Activated CD4-positive, alpha-beta T cell treated with anti-CD3 and anti-CD28 coated beads for 24 hours (primary cell): ENCODE data around the gene SWAP70.
A peak's percentile ranks its signal among the peaks of the same experiment; 100 is the strongest.
"Not testable (repeated sequence)": the region's sequence is repeated elsewhere in the genome, so short reads cannot be mapped to it uniquely, and the experiment has no call there.

Experiments used
- DNase-seq, 2 donors: peaks; one replicate each; pipeline ENCODE4 v3.0.0-alpha.2; 2020; ENCODE audit warnings: low read depth in 2 of 2

Gene SWAP70

DNA sequence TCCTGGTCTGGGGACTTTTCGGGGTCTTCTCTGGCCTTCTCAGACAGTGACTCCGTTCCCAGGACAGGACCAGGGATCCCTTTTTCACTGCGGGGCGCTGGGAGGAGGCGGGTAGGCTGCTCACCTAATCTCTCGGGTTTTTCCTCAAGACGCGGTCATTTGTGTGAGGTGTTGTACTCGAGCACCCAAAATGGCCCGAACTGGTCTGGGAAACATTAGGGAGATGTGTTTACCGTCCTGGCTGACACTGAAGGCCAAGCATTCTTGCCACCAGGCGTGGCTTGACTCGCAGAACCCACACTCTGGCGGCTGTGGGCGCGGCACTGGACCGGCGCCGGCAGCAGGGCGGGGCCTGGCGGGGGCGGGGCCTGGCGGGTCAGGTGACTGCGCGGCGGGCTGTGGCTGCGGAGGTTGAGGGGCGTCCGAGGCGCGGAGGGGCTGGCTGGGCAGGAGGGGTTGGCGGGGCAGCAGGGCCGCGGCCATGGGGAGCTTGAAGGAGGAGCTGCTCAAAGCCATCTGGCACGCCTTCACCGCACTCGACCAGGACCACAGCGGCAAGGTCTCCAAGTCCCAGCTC lies at the start of gene SWAP70:
Gene SWAP70, plus strand, starts transcription at position 379 of the 577 bp plus-strand sequence. Its CDS starts 103 bp downstream, at position 482.
- DNase-seq = peak; percentile 67 to 74

DNA sequence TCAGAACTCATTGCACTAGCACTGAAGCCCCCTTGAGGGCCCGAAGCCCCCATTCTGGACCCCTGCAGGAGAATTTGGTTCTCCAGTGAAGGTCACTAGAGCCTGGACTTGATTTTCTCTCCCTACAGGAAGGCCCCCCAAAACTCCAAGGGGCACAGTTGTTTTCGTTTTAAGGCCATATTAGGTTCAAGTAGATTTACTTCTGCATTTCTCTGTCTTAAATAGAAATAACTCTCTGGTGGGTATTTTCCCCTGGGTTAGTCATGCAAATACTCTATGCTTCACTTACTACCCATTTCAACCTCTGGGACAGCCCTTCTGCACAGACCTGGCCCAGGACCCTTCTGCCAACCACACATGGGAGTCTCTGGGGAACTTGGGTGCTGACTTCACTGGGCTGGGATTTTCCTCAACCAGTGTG lies 48.8 kb upstream of the SWAP70 start:
- DNase-seq = no peak

DNA sequence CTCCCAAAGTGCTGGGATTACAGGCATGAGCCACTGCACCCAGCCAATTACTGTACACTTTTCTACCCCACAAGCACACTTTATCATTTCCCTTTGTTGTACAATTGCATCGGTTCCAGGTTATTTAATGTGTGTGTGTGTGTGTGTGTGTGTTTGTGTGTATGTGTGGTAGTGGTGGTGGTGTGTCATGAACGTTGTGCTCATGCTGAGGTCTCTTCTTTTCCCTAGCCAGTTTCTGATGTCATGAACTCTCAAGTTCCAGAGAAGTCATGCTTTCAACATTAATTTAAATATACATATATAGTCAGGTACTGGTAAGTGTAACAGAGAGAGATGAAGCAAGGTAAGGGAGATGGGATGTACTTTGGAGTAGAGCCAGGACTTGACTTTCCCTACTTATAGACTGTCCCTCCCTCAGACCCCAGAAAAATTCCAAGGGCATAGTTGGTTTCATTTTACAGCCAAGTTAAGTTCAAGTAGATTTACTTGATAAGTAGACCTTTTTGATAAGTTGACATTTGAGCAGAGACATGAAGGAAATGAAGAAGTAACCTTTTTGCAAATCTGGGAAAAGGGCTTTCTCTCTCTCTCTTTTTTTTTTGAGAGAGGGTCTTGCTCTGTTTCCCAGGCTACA lies 47.7 kb upstream of the SWAP70 start:
- no peak for DNase-seq

DNA sequence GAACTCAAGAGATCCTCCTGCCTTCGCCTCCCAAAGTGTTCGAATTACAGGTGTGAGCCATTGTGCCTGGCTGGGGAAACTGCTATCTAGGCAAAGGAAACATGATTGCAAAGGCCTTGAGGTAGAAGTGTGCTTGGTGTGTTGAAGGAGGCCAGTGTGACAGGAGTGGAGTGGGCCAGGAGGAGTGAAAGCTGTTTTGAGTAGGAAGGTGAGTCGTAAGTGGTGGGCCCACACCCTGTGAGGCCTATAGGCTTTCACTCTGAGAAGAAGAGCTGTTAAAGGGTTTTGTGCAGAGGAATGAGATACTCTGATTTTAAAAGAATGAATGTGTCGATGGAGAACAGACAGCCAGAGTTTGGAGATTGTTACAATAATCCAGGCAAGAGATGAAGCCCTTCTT lies 47.0 kb upstream of the SWAP70 start:
- no peak for DNase-seq

DNA sequence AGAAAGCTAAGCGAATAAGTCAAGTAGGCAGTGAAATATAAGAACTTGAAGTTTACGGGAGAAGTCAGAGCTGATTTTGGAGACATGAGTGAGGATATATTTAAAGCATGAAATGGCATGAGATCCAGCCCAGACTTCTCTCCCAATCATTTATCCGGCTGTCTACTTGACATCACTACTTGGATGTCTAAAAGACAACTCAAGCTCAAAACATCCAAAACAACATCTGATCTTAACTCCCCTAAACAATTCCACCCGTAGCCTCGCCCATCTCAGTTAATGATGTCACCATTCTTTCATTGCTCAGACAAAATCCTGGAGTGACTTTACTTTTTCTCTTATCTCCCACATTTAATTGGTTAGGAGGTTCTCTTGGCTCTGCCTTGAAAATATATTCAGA lies 45.9 kb upstream of the SWAP70 start:
- DNase-seq = no peak

DNA sequence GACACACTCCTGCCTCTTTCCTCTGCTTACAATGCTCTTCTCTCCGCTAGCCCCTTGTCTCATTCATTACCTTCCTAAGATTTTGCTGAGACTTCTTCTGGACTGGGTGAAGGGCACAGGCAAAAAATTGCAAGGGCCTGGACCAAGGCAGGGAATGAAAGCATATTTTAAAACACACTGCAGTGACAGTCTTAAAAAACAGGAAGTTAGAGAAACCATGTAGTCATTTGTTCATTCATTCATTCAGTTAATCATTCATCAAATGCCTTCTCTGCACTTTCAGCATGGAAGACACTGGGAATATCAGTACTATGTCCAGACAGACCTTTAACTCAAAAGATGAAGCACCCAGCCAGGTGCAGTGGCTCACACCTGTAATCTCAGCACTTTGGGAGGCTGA lies 44.9 kb upstream of the SWAP70 start:
- DNase-seq = no peak

DNA sequence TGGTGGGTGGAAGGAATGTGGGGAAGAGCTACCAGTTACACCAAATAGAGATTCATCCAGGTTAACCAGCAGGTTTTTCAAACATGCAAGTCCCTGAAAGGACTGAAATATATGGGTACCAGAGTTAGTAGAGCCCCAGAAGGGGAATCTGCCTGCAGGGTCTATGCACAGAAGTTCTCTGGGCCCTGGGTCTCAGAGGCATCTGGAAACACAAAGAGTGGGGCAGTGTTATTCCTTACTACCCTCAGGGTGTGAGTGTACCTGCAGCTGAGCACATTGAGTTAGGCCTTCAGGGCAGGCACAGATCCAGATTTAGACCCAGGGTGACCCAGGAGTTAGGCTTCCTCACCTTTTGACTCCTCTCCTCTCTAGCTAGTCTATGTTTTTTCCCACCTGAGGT lies 43.9 kb upstream of the SWAP70 start:
- DNase-seq = no peak

DNA sequence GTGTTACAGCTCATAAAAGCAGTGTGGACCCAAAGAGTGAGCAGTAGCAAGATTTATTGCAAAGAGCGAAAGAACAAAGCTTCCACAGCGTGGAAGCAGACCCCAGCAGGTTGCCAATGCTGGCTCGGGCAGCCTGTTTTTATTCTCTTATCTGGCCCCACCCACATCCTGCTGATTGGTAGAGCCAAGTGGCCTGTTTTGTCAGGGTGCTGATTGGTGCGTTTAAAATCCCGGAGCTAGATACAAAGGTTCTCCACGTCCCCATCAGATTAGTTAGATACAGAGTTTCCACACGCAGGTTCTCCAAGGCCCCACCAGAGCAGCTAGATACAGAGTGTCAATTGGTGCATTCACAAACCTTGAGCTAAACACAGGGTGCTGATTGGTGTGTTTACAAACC lies 41.5 kb upstream of the SWAP70 start:
- DNase-seq = not testable (repeated sequence)

DNA sequence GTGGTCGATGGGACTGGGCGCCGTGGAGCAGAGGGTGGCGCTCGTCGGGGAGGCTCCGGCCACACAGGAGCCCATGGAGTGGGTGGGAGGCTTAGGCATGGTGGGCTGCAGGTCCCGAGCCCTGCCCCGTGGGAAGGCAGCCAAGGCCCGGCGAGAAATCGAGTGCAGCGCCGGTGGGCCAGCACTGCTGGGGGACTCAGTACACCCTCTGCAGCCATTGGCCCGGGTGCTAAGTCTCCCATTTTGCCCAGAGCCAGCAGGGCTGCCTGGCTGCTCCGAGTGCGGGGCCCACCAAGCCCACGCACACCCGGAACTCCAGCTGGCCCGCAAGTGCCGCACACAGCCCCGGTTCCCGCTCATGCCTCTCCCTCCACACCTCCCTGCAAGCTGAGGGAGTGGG lies 40.8 kb upstream of the SWAP70 start:
- not testable (repeated sequence) for DNase-seq

DNA sequence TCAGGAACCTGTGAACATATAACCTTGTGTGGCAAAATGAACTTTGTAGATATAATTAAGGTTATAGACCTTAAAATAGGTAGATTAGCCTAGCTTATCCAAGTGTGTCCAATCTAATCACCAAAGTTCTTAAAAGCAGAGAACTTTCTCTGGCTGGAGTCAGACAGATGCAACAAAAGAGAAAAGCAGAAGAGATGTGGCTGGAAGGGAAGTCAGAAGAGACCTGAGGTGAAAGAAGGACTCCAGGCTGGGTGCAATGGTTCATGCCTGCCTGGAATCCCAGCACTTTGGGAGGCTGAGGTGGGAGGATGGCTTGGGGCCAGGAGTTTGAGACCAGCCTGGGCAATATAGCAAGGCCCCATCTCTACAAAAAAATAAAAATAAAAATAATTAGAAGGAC lies 39.4 kb upstream of the SWAP70 start:
- no peak for DNase-seq

DNA sequence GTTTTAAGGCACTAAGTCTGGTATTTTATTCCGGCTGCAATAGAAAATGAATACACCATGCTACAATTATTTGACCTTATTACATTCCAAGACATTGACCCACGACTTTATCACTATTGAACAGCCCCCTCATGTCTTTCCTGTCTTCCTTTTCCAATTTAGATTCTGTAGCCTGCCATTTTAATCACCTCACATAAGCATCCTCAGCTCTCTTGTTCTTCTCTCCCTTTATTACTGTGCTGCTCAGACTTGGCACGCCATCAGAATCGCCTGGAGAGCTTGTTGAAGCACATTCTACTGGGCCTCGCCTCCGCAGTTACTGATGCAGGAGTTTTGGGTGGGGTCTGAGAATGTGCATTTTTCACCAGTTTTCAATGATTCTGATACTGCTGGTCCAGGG lies 38.7 kb upstream of the SWAP70 start:
- DNase-seq = no peak

DNA sequence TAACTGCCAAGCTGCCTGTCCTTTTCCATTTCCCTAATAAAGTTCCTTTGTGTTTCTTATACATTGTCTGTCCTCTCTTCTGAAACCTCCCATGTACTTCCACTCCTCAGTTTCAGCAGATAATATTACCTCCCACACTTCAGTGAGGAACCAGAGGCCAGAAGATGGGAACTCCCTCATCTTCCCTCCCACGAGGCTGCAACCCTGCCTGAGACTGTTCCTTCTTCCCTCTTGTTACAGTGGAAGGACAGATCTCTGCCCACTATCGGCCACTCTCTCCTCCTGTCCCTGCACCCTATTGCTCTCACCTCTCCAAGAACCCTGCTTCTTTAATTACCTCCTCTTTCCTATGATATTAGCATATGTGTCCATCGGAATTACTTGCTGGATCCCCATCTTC lies 38.1 kb upstream of the SWAP70 start:
- DNase-seq = no peak

DNA sequence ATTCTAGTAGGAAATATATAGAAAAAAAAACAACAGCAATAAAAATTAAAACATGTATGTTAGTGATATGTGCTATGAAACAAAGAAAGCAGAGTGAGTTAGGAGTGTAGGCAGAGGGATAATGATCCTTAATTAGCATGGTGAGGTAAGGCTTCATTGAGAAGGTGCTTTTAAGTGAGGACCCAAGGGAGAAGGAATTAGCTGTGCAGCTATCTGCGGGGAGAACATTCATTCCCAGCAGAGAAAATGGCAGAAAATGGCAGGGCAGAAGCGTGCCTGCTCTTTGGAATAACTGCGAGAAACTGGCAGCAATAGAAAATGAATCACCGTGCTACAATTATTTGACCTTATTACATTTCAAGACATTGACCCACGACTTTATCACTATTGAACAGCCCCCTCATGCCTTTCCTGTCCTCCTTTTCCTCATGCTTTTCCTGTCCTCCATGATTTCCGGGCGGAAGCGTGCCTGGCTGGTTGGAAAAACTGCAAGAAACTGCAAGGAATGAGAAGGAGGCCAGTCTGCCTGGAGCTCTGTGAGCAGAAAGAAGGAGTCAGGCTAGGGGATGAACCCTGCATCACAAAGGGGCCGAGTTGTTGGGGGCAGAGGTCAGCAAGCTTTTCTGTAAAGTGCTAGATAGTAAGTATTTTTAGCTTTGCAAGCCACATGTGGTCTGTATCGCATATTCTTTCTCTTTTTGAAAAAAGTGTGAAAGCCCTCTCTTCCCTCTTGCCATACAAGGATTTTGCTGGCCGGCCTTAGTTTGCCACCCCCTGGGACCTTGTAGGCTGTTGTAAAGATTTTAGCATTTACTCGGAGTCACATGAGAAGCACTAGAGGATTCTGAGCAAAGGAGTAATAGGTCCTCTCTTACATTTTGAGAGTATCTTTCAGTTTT lies 37.1 kb upstream of the SWAP70 start:
- no peak for DNase-seq

DNA sequence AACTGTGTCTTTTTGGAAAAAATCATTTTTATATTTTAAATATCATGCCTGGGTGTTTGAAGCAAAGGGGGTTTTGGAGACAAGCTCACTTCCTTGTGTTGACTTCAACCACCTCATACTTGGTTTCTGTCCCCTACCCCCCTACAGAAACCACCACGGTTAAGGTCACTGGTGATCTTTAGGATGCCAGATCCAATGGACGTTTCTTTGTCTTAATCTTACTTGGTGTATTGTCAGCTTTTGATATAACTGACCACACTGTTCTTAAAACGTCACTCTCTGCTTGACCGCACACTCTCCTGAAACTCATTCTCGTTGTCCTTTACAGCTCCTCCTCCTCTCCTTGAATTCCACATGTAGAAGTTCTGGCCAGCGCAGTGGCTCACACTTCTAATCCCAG lies 34.8 kb upstream of the SWAP70 start:
- no peak for DNase-seq

DNA sequence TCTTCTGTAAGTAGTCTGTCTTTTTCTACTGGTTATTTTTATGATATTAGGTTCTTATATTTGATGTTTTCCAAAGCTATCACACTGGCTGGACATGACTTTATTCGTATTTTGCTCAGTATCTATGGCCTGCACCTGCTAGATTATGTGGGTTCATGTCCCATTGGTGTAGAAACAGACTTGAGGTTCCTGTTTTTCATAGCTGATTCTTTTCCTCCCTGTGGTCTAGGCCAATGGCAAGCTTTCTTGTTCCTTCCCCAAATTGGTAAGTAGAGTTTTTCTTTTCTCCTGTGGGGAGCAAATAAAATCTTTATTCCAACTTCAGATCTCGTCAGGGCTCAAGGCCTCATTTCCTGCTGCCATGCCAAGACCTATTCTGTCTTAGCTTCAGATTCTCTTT lies 30.2 kb upstream of the SWAP70 start:
- DNase-seq = no peak

DNA sequence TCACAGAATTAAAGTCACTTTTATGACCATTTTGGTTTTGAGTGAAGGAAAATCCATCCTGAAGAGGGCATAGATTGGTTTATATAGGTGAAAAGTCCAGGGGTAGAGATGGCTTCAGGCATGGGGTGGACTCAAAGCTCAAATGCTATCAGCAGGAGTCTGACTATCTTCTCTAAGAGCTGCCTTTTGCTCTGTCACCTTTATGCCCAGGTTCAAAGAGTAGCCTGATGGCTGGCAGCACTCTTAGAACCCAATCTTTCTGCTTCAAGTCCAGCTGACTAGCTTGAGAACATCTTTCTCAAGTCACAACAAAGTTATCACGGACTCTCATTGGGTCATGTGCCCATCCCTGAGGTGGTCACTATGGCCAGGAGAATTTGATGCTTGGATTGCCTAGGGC lies 27.2 kb upstream of the SWAP70 start:
- DNase-seq = no peak

DNA sequence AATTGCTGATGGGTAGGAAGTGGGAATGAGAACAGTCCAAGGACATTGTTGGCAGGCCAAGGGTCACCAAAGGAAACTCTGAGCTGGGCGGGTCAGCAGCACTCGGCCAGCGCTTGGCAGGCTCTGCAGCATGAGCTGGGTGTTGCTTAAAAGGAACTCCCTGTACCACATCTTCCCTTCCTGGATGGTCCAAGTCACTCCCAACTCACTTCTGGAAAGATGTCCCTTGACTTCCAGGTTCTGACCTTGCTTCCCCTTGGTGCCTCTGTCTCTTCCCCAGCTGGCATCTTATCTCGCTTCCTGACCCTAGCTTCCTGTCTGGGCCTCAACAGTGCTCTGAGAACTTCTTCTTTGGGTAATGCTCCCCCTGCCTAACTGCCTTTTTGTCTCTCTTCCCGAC lies 24.8 kb upstream of the SWAP70 start:
- DNase-seq = no peak

DNA sequence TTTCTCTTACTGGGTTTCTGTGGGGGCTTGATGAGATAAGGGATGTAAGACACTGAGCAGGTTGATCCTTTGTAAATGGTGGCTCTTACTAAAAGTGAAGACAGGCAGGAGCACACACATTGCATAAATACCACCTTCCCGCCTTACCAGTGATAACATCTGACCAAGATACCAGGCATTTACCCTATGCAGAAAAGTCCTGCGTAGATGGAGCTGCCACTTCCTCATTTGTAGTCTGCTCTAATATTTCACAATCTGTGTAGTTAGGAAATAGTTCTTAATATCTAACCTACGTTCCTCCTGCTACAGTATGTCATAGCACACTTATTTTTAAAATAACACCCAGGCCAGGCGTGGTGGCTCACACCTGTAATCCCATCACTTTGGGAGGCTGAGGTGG lies 23.9 kb upstream of the SWAP70 start:
- DNase-seq = no peak

DNA sequence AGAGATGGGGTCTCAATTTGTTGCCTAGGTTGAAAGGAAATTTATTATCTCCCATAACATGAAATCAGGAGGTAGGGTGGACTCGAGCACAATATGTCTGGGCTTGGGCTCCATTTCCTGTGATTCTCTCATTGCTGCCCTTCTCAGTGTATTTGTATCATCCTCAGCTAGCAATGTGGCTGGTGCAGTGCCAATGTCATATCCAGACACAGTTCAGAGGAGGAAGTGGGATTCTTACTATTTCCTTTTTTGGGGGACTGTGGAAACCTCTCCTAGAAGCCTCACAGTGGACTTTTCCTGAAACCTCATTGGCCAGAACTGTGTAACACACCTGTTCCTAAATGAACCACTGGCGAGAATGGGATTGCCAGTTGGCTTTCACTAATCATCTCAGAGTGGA lies 21.0 kb upstream of the SWAP70 start:
- DNase-seq = no peak

DNA sequence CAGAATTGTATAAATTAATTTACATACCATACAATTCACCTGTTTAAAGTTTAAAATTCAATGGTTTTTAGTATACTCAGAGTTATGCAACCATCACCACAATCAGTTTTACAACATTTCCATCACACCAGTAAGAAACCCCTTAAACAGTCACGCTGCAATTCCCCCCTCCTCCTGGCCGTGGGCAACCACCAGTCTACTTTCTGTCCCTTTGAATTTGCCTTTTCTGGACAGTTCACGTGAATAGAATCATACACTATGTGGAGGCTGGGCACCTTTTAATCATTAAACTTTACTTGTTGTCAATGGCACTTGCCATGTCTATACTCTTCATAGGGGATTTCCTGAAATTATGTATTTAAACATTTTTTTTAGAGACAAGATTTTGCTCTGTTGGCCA lies 20.1 kb upstream of the SWAP70 start:
- DNase-seq = no peak

DNA sequence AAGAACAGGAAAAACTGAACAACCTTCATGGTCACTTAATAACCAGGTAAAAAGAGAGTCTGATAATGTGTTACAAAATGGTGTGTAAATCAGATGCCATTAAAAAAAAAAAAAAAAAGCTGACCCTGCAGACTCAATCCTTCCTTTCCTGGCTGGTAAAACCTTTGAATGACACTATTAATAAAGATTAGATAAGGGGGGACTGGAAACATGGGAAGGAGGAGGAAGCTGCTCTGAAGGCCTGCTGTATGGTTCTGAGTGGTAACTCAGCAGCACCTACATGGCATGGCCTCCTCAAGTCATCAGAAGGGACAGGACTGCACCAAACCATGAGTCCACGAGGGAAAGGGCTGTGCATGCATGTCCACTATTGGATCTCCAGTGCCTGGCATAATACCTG lies 18.0 kb upstream of the SWAP70 start:
- no peak for DNase-seq

DNA sequence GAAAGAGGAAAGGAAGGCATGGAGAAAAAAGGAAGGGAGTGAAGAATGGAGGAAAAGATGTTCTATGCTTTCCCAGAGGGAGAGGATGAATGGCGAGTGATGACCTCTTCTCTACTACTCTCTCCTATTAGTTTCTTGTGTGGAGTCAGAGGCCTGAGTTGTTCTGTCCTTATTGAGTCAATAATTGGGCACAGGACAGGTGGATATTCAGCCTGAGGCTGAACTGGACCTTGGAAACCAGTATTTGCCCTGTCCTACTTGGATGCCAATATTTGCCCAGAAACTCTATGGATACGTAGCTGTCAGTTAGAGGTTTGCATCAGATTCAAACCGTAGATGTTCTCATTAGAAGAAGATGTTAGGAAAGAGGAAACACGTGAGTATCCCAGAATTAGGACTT lies 17.6 kb upstream of the SWAP70 start:
- no peak for DNase-seq

DNA sequence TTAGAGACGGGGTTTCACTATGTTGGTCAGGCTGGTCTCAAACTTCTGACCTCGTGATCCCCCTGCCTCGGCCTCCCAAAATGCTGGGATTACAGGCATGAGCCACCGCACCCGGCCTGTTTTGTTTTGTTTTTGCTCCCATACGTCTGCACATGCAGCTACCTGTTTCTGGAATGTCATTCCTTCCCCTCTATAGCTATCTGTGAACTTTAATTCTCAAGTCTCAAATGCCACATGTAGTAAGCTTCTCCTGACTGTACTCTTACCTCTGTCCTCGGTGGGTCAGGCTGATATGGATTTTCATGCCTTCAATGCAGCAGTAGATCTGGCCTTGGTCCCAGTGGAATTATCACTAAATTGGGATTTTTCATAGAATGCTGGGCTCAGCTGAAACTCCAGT lies 12.4 kb upstream of the SWAP70 start:
- DNase-seq = no peak
